ENCODE data around the gene NRTN. TPM values are rescaled to one million over a fixed set of nuclear protein-coding genes. Genes with fewer than 3 reads are reported as not detected.

The NRTN gene
- total and polyA plus RNA-seq, 2 of the 13 experiments (the other 11 are each of a cell fraction or from before 2014, with no cell fraction given) = 4.1 to 5.3 TPM

DNA sequence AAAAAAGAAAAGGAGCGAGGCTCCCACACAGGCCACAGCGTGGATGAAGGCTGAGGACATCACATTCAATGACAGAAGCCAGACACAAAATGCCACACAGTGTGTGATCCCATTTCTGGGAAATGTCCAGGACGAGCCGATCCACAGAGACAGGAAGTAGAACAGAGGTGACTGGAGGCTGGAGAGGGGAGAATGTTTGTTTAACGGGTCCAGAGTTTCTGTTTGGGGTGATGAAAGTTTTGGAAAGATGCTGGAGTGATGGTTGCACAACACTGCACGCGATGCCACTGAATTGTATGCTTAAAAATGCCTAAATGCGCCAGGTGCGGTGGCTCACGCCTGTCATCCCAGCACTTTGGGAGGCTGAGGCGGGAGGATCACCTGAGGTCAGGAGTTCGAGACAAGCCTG lies 66.1 kb downstream of the NRTN start:
- H3K9ac ChIP-seq (ENCODE audit: insufficient read depth, low read depth, low read length) = peak overlapping the region; percentile 75
- BruUV-seq (replicated peaks) = no TSS peak
- FAIRE-seq = peak; percentile 98
- peak overlapping the region; percentile 97 for H3K27ac ChIP-seq (ENCODE audit: extremely low read length, insufficient read depth, low read length)
- CTCF ChIA-PET (ENCODE audit: low intra/inter-chr PET ratio, low total read pairs) = no interaction called here
- 0 out of 6 replicates have a peak overlapping the region, but pooled peaks of 1 of the 3 experiments have one; percentile 46 for H3K4me3 ChIP-seq (replicated peaks in 1 of 3; ENCODE audit: insufficient read depth in 1 of 3, low read depth in 2 of 3, low read length in 3 of 3)
- under 1% methylated on average over 12 of the region's 12 CpGs for WGBS (ENCODE audit: low lambda C conversion rate)
- no peaks in the 10 kb centered on the region for H3K36me3 ChIP-seq (replicated peaks in 1 of 2; ENCODE audit: control insufficient read depth in 1 of 2, insufficient read depth in 2 of 2, low read length in 2 of 2)
- H3K9me3 ChIP-seq (ENCODE audit: low read length) = no peaks in the 10 kb centered on the region
- peak; percentile 97 for DNase-seq (ENCODE audit: low spot score)
- in situ Hi-C loops (cut with HindIII; ENCODE audit: extremely low pct_ligation_motif_present, low pct_unique_long_range_greater_than_20kb) = no loop called here
- peak; percentile 92 for ATAC-seq
- H3K4me1 ChIP-seq (ENCODE audit: insufficient read depth, low read length) = peaks cover 80% of the 10 kb centered on the region
- peak overlapping the region; percentile 58 for H3K4me2 ChIP-seq (ENCODE audit: low read depth, low read length)
- no peaks in the 10 kb centered on the region for H3K79me2 ChIP-seq (ENCODE audit: insufficient read depth, low read length)
- H2AFZ ChIP-seq (ENCODE audit: low read length) = no peak overlapping the region
- POLR2A ChIA-PET = interaction anchor here (1.0 to 5.0 kb wide), 6 partner anchors 9 to 67 kb away, joined by 4 to 54 read pairs (median 8); partner anchors contain the start of genes FUT6, NDUFA11 and VMAC
- intact Hi-C loops (cut with micrococcal nuclease; ENCODE audit: unreplicated experiment) = loop anchor here (2.0 to 5.0 kb wide), 2 partner anchors 20 to 44 kb away; no protein-coding TSS in a partner anchor
- no peaks in the 10 kb centered on the region for H3K27me3 ChIP-seq (ENCODE audit: control insufficient read depth in 1 of 2, insufficient read depth in 2 of 2, low read length in 2 of 2)
- no peaks in the 10 kb centered on the region for H4K20me1 ChIP-seq (ENCODE audit: insufficient read depth, low read length)
- TF ChIP-seq ZNF792 (CRISPR knock-in tag; IDR thresholded peaks at IDR 0.05) = peak; percentile 88
- peak; percentile 94 for TF ChIP-seq FOXO1 (CRISPR knock-in tag; IDR thresholded peaks at IDR 0.05)
- TF ChIP-seq, protein P1, sequence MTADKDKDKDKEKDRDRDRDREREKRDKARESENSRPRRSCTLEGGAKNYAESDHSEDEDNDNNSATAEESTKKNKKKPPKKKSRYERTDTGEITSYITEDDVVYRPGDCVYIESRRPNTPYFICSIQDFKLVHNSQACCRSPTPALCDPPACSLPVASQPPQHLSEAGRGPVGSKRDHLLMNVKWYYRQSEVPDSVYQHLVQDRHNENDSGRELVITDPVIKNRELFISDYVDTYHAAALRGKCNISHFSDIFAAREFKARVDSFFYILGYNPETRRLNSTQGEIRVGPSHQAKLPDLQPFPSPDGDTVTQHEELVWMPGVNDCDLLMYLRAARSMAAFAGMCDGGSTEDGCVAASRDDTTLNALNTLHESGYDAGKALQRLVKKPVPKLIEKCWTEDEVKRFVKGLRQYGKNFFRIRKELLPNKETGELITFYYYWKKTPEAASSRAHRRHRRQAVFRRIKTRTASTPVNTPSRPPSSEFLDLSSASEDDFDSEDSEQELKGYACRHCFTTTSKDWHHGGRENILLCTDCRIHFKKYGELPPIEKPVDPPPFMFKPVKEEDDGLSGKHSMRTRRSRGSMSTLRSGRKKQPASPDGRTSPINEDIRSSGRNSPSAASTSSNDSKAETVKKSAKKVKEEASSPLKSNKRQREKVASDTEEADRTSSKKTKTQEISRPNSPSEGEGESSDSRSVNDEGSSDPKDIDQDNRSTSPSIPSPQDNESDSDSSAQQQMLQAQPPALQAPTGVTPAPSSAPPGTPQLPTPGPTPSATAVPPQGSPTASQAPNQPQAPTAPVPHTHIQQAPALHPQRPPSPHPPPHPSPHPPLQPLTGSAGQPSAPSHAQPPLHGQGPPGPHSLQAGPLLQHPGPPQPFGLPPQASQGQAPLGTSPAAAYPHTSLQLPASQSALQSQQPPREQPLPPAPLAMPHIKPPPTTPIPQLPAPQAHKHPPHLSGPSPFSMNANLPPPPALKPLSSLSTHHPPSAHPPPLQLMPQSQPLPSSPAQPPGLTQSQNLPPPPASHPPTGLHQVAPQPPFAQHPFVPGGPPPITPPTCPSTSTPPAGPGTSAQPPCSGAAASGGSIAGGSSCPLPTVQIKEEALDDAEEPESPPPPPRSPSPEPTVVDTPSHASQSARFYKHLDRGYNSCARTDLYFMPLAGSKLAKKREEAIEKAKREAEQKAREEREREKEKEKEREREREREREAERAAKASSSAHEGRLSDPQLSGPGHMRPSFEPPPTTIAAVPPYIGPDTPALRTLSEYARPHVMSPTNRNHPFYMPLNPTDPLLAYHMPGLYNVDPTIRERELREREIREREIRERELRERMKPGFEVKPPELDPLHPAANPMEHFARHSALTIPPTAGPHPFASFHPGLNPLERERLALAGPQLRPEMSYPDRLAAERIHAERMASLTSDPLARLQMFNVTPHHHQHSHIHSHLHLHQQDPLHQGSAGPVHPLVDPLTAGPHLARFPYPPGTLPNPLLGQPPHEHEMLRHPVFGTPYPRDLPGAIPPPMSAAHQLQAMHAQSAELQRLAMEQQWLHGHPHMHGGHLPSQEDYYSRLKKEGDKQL (CRISPR knock-in tag; IDR thresholded peaks at IDR 0.05; ENCODE audit: low read depth) = peak; percentile 87
- TF ChIP-seq ZNF737 (CRISPR knock-in tag; IDR thresholded peaks at IDR 0.05; ENCODE audit: borderline replicate concordance) = no peak
- peak; percentile 99 for TF ChIP-seq MED1 (CRISPR knock-in tag; IDR thresholded peaks at IDR 0.05)
- TF ChIP-seq, protein P2, sequence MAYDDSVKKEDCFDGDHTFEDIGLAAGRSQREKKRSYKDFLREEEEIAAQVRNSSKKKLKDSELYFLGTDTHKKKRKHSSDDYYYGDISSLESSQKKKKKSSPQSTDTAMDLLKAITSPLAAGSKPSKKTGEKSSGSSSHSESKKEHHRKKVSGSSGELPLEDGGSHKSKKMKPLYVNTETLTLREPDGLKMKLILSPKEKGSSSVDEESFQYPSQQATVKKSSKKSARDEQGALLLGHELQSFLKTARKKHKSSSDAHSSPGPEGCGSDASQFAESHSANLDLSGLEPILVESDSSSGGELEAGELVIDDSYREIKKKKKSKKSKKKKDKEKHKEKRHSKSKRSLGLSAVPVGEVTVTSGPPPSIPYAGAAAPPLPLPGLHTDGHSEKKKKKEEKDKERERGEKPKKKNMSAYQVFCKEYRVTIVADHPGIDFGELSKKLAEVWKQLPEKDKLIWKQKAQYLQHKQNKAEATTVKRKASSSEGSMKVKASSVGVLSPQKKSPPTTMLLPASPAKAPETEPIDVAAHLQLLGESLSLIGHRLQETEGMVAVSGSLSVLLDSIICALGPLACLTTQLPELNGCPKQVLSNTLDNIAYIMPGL (CRISPR knock-in tag; IDR thresholded peaks at IDR 0.05; ENCODE audit: borderline replicate concordance in 1 of 2, low read depth in 1 of 2) = peak; percentile 28 to 58; a peak in 1 of 4 replicates
- peak; percentile 96; the same call in 1 of the 2 replicates for TF ChIP-seq CCDC6 (CRISPR knock-in tag; IDR thresholded peaks at IDR 0.05)
- TF ChIP-seq, protein P3, sequence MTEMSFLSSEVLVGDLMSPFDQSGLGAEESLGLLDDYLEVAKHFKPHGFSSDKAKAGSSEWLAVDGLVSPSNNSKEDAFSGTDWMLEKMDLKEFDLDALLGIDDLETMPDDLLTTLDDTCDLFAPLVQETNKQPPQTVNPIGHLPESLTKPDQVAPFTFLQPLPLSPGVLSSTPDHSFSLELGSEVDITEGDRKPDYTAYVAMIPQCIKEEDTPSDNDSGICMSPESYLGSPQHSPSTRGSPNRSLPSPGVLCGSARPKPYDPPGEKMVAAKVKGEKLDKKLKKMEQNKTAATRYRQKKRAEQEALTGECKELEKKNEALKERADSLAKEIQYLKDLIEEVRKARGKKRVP (CRISPR knock-in tag; IDR thresholded peaks at IDR 0.05) = peak; percentile 47 to 100; a peak in 3 of 4 replicates
- TF ChIP-seq, protein P4, sequence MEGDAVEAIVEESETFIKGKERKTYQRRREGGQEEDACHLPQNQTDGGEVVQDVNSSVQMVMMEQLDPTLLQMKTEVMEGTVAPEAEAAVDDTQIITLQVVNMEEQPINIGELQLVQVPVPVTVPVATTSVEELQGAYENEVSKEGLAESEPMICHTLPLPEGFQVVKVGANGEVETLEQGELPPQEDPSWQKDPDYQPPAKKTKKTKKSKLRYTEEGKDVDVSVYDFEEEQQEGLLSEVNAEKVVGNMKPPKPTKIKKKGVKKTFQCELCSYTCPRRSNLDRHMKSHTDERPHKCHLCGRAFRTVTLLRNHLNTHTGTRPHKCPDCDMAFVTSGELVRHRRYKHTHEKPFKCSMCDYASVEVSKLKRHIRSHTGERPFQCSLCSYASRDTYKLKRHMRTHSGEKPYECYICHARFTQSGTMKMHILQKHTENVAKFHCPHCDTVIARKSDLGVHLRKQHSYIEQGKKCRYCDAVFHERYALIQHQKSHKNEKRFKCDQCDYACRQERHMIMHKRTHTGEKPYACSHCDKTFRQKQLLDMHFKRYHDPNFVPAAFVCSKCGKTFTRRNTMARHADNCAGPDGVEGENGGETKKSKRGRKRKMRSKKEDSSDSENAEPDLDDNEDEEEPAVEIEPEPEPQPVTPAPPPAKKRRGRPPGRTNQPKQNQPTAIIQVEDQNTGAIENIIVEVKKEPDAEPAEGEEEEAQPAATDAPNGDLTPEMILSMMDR (CRISPR knock-in tag; IDR thresholded peaks at IDR 0.05) = peak; percentile 19; the same call in 1 of the 2 replicates
